HG02970 (cell line): Measurements from ENCODE around the gene CIROP.

ENCODE experiments used
- ATAC-seq: cut with Tn5 transposase; IDR thresholded peaks from one replicate; pipeline ENCODE4 v1.9.1; 2021; ENCODE audit warnings: mild to moderate bottlenecking, moderate library complexity, moderate number of reproducible peaks; ENCODE audit not compliant: unreplicated experiment, low FRiP score

Gene CIROP

DNA sequence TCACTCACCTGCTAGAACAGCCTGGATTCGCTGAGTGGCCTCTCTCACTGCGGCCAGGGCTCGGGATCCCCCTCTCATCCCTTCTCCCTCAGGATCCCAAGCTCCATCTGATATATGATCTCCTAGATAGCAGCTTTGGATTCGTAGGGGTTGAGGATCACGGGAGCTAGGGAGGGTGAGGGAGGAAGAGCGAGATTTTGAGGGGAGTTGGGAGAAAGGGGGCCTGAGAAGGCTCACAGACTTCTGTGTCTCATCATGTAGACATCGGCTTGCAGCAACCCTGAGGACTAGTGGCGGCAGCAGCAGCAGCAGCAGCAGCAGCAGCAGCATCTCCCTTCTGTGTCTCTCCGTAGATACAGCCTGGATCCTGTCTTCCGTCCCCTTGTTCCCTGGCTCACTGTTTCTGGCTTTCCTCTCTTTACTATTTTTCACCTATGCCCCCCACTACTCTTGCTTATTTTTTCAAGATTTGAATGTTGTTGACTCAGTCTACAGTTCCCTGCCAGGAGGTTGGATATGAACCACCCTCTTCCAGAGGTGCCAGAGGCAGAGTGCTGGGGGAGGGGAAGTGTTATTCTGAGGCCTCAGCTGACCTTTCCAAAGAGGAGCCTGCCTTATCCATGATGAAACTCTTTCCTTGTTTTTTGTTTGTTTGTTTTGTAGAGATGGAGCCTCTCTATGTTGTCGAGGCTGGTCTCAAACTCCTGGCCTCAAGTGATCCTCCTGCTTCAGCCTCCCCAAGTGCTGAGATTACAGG, at the start of gene CIROP:
Gene CIROP, minus strand, starts transcription at position 399 of the 757 bp plus-strand sequence. Its CDS starts 69 bp downstream, at position 330.
- no peak for ATAC-seq

DNA sequence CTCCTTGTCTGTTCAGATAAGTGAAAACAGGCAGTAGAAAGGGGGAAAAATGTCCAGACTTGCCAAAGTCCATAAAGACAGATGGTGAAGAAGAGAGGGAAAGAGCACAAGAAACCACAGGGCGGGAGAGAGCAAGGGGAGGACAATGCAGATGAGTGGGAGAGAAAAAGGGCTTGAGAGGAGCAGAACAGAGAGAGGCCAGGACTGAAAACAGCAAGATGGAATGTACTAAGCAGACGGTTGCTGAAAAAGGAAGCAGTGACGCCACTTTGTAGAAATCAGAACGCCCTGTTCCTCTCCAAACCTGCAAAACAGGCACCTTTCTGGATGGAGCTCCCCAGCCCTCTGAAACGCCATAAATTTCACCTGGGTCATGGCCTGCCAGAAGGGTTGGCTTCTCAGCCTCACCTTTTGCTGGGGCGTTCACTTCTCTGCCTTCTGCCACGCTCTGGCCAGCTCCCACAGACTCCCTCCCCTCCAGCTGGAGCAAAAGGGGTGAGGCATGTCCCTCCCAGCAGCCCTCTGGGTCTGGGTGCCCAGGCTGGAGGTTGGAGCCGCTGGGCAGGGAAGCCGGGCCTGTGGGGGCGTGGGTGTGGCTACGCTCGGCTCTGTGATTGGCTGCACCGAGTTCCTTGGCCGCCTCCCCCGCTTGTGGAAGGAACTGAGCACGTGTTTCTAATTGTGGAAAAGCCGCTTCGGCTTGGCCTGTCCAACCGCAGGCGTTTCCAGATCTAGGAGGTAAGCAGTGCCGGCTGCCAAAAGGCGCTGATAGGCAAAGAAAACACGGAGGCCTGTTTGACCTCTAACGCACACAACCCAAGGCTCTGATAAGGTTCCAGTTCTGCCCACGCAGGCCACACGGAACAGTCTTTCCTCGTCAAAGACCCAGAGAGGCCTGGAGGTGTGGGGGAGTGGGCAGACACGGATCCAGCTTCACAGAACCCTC, 49.3 kb upstream of the CIROP start:
- no peak for ATAC-seq

- ATAC-seq = no peak
Observed at GRCh38 chr14:23151342-23151741, 46.6 kb upstream of the CIROP start.

DNA sequence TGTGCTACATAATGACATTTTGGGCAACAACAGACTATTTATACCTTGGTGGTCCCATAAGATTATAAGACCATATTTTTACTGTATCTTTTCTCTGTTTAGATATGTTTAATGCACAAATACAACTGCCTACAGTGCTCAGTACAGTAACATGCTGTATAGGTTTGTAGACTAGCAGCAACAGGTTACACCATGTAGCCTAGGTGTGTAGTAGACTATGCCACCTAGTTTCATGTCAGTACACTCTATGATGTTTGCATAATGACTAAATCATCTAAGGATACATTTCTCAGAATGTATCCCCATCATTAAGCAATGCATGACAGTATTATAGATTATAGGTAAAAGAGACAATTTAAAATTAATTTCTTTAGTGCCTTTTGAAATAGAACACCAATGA, 45.0 kb upstream of the CIROP start:
- ATAC-seq = no peak

DNA sequence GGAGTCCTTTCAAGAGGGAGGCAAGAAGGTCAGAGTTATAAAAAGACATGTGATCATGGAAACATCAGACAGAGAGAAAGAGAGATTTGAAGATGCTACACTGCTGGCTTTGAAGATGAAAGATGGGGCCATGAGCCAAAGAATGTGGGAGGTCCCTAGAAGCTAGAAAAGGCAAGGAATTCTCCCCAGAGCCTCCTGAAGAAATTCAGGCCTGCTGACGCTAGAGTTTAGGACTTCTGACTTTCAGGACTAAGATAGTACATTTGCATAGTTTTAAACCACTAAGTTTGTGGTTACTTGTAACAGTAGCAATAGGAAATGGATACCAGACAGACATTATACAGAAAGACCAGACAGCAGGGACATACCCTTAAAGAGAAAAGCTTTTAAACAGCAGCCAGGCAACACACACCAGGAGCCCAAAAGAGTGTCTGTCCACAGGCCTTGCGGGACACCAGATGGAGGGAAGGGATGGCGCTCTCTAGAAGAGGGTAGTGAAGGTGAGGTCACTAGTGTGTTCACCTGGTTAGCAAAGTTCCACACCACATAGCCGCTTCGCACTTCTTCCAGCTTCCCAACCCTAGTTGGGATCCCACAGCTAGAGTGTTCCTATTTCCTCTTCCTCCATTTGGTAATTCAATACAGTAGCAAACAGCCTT, 43.9 kb upstream of the CIROP start:
- no peak for ATAC-seq

- ATAC-seq = no peak
Observed at GRCh38 chr14:23147676-23148075, 42.9 kb upstream of the CIROP start.

DNA sequence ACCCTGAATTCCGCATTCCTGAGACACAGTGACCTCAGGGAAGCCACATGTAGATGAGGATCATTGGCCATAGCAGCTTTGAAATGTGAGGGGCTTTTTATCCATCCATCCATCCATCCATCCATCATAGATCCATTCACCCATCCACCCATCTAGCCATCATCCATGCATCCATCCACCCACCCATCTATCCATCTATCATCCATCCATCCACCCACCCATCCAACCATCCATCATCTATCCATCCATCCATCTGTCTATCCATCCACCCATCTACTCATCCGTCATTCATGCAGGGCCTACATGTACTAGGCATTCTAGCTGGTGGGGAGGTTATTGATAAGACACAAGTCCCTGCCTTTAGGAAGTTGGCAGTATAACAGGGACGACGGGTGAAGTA, 42.2 kb upstream of the CIROP start:
- ATAC-seq = no peak

DNA sequence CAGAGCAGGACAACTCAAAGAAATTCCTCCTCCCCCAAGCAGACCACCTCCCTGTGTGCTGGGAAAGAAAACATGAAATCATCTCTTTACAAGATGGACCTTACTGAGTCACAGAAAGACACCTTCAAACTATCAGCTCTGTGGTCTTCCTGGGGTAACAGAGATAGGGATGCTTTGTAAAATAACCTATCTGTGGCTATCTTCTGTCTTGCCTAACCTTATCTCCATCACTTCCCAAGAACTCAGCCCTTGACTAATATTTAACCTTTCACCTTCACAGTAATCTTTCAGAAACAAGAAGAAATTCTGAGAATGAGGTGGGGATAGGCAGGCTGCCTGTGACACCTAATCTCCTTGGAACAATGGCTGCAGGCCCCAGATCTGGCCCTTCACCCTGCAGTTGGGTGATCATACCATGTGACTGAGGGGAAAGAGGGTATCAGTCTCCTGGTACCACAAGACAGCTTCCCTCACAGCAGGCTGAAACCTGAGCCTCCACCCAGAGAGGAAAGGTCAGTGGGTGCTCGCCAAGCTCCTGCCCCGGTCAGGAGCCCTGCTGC, 41.6 kb upstream of the CIROP start:
- ATAC-seq = no peak

DNA sequence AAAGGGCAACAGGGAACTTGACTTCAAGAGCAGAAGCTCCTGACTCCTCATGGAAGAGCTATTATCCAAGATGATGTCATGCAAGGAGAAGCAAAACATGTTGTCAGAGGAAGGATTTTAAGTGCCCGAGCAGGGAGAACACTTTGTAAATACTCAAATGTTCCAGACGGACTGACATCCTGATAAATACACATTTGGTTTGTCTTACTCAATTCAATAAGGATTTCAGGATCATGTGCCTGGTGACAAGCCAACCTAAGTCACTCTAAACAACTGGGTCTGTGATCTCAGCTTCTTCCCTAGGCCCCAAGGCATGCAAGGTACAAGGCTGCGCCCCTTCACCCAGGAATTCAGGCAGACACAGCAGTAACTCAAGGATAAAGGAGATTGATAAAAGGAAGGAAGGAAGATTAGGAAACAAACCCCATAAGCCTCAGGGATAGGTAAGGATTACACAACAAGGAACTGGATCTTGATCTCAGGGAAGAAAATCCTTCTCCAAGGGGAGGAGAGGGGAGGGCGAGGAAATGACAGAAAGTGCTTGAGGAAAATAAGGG, 41.1 kb upstream of the CIROP start:
- no peak for ATAC-seq

DNA sequence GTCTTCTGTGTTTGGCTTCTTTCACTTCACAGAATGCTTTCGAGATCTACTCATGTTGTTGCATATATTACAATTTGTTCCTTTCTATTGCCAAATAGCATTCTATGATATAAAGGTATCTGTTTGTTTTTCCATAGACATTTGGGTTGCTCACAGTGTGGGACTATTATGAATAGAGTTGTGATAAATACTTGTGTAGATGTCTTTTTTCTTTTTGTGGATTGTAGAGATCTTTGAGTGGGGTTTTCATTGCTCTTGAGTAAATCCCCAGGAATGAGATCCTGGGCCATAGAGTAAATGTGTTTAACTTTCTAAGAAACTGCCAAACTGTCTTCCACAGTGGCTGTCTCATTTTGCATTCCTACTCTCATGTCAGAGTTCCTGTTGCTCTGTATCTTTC, 39.1 kb upstream of the CIROP start:
- ATAC-seq = no peak

DNA sequence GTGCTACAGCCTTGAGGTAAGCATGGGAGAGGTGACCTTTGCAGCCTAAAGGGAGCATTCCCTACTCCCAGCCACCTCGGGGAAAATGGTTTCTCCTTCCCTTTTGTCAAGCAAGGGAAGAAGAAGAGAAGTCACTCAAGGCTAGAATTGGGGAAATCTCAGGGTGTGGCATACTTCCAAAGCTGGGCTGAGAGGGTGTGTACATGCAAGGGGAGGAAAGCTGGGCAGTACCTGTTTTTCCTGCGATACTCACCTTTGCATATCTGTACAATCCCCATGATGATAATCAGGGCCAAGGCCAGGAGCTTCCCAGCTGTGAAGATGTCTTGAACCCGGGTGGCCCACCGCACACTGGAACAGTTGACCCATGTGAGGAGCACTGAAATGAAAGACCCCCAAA, 38.0 kb upstream of the CIROP start:
- ATAC-seq = no peak

DNA sequence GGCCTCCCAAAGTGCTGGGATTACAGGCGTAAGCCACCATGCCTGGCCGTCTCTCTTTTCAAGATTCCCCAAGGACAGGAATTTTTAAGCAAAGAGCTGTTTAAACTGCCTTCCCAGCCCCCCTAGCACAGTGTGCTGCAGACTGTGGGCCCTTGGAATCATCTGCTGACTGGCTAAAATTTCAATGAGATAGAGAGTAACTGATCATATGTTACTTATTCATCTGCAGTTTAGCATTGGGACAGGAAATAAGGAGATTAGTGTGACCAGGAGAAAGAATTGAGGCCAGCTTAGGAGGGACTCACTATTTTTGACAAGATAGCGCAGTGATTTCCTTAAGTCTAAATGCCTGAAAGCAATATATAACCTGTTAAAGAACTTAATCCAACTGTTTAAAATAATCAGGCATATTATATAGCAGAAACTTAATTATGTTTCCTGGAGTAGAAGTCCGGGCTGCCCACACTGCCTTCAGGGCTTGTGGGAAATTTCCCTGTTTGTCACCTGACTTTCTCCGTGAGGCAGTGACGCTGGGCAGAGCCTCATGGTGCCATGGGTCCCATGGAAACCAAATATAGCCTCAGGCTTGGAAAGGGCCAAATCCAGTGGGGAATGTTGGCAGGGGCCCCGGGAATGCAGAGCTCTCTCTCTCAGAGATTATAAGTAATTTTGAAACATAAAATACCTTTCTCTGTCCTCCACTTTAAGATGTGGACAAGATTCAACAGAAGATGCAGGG, 37.1 kb upstream of the CIROP start:
- no peak for ATAC-seq

DNA sequence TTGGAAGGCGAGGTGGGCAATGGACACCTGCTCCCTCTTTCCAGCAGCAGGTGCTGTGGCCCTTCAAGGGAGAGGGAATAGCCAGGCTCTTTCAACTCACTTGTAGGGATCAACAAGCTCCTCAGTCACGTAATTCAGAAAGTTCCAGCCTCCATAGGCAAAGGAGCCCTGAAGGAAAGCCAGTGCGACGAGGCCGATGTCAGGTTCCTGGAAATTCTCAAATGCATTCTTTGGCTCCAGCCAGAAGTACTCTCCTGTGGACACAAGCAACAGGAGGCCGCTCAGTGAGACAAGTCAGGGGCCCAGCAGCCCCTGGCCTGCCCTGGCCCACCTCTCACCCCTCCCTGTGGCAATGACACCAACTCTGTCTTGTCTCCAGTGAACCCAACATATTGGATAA, 35.6 kb upstream of the CIROP start:
- no peak for ATAC-seq

DNA sequence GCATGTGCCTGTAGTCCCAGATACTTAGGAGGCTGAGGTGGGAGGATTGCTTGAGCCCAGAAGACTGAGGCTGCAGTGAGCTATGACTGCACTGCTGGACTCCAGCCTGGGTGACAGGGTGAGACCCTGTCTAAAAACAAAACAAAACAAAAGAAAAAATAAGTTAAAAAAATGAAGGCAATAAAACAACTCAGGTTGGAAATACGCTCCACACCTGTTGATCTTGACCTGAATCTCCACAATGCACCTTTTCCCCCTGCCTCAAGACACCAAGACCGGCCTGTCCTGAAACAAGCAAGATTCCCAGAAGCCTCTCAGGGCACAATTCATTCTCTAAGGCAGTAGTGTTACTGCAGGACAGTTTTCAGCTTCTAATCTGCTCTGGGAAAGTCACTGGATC, 35.1 kb upstream of the CIROP start:
- no peak for ATAC-seq

DNA sequence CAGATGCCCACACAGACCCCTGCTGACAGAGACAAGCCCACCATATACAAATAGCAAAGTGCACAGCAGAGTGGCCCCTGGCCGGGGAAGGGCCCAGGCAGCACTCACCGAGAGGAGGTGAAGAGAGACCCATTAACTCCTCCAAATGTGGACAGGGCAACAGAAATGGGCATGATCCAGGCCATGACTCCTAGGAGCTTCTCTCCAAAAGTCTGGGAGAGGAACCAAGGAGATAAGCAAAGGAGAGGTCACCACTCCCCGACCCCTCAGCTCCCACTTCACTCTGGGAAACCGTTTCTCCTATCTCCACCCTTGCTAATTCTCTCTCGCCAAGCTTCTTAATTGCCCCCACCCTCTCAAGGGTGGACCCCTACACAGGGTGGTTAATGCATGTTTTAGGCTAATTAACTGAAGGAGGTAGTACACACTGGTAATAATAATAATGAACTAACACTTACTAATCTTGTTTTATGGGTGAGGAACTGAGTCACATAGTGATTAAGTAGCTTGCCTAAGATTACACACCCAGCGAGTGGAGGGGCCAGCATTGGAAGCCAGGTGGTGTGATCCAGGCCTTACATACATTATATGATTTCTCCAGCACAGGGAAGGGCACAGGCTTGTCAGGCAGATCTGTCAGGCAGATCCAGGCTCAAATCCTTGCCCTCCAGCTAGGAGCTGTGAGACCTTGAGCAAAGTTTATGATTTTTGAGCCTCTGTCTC, 33.2 kb upstream of the CIROP start:
- no peak for ATAC-seq

DNA sequence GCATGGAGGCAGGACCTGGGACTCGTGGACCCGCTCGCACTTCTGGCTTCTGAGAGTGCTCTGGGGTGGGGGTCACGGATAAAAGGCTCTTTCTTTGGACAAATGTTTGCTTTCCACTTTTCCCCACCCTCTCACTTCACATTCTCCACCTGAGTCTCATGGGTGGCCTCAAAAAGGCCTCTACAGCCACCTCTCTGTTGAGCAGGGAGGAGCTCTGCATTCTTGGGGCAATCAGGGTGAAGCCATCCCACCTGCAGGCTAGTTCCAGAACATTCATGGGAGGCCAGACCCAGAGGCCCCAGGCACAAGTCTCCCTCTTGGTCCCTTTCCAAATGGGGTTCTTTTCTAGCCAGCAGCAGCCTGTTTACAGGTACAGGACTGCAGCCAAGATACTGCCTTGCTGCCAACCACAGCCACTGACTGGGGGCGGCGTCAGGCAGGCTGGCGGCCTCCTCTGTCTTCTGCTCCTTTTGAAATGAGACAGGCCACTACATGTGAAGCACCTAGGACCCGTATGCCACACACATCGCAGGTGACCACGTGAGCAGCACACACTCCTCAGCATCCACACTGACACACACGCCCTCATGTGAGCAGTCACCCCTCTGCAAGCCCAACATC, 32.5 kb upstream of the CIROP start:
- ATAC-seq = no peak

GRCh38 chr14:23136566-23137133, 31.9 kb upstream of the CIROP start:
- no peak for ATAC-seq

- ATAC-seq = no peak
Observed at GRCh38 chr14:23132970-23133369, 28.2 kb upstream of the CIROP start.
